ENCODE results near the gene TUBG1. TPM values are rescaled to one million over a fixed set of nuclear protein-coding genes. Genes with fewer than 3 reads are reported as not detected.

The TUBG1 gene
- total and polyA plus RNA-seq, 2 of the 8 experiments (the other 6 are each of a cell fraction or from before 2014, with no cell fraction given), result 109 to 208 TPM

- TF ChIP-seq CHD7 (IDR thresholded peaks at IDR 0.05; ENCODE audit: insufficient replicate concordance, low read length), result no peak
Observed at GRCh38 chr17:42623732-42624596, 14.5 kb downstream of the TUBG1 start (continued).

All from H1 (cell line).